Measurements from ENCODE around the gene TESMIN. TPM values are rescaled to one million over a fixed set of nuclear protein-coding genes. Genes with fewer than 3 reads are reported as not detected.

TESMIN gene
- total RNA-seq, 1 experiment from 2014 or later = 9.7 TPM

DNA sequence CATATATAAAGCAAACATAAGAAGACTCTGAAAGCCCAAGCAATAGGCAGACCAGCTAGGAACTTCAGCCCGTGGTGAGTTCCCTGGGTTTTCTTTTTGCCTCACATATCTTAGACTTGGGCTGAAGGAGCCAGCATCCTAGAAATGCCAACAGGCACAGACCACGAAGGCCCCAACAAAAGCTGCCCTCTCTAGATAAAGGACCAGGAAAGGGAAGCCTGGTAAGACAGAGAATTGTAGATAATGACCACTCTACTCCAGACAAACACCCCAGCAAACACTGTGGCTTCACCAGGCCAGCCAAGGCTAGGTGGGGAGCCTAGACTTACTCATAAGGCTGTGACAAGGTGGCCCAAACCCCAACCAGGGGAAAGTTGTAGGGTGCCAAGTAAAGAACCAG, 55.8 kb downstream of the TESMIN start:
- CTCF ChIA-PET = no interaction called here
- DNase-seq (ENCODE audit: unreplicated experiment) = no peak
- no peaks in the 10 kb centered on the region for H3K36me3 Mint-ChIP-seq (ENCODE audit: insufficient read depth, unreplicated experiment)
- POLR2A ChIA-PET = no interaction called here
- peaks cover 39% of the 10 kb centered on the region for H3K27me3 Mint-ChIP-seq (ENCODE audit: insufficient read depth, unreplicated experiment)
- intact Hi-C loops (cut with micrococcal nuclease) = no loop called here
- no peaks in the 10 kb centered on the region for H3K9me3 Mint-ChIP-seq (ENCODE audit: unreplicated experiment)
- H3K4me1 Mint-ChIP-seq (ENCODE audit: insufficient read depth, unreplicated experiment) = no peaks in the 10 kb centered on the region
- TF ChIP-seq, protein P1, sequence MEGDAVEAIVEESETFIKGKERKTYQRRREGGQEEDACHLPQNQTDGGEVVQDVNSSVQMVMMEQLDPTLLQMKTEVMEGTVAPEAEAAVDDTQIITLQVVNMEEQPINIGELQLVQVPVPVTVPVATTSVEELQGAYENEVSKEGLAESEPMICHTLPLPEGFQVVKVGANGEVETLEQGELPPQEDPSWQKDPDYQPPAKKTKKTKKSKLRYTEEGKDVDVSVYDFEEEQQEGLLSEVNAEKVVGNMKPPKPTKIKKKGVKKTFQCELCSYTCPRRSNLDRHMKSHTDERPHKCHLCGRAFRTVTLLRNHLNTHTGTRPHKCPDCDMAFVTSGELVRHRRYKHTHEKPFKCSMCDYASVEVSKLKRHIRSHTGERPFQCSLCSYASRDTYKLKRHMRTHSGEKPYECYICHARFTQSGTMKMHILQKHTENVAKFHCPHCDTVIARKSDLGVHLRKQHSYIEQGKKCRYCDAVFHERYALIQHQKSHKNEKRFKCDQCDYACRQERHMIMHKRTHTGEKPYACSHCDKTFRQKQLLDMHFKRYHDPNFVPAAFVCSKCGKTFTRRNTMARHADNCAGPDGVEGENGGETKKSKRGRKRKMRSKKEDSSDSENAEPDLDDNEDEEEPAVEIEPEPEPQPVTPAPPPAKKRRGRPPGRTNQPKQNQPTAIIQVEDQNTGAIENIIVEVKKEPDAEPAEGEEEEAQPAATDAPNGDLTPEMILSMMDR (IDR thresholded peaks at IDR 0.05; ENCODE audit: unreplicated experiment) = no peak
- H3K4me3 Mint-ChIP-seq (ENCODE audit: unreplicated experiment) = no peak overlapping the region
- H3K27ac Mint-ChIP-seq (ENCODE audit: low read depth, unreplicated experiment) = no peak overlapping the region
- BruUV-seq (replicated peaks) = no TSS peak

DNA sequence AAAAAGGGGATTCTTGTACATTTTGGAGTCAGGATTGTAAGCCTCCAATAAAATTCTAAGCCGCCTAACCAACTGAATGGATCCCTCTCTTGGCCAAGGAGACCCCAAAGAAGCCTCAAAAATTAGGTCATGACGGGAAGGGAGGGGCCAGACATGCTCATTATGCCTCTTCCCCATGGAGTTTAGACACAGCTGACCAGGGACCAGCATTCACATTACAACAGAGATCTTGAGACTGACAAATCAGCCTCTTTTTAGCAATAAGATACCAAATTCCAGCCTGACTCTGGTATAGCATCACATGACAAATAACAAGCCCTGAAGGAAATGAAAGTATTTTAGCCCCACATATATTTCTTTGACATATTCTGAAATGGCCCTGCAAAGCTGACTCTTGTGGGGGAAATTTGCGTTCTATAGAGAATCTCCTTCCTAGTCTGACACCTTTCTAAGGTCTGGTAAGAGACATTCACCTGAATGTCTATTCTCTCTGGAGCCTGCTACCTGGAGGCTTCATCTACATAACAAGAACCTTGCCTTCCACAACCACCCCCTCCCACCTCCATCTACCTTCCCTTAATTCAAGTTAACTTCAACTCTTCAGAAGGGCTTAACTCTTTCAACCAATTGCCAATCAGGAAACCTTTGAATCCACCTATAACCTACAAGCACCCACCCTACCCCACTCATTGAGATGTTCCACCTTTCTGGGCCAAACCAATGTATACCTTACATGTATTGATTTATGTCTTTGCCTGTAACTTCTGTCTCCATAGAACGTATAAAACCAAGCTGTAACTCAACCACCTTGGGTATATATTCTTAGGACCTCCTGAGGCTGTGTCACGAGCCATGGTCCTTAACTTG, 56.7 kb downstream of the TESMIN start:
- TF ChIP-seq, protein P1 (IDR thresholded peaks at IDR 0.05; ENCODE audit: unreplicated experiment) = no peak
- Mint-ChIP-seq H3K9me3 (ENCODE audit: unreplicated experiment) (no peaks in the 10 kb centered on the region), H3K27me3 (ENCODE audit: insufficient read depth, unreplicated experiment) (peaks cover 46% of the 10 kb centered on the region), H3K27ac (ENCODE audit: low read depth, unreplicated experiment) (no peak overlapping the region), H3K4me1 (ENCODE audit: insufficient read depth, unreplicated experiment) (no peaks in the 10 kb centered on the region), H3K4me3 (ENCODE audit: unreplicated experiment) (no peak overlapping the region), H3K36me3 (ENCODE audit: insufficient read depth, unreplicated experiment) (no peaks in the 10 kb centered on the region)
- BruUV-seq (replicated peaks) = no TSS peak
- ChIA-PET POLR2A (no interaction called here), CTCF (interaction anchor here (0.6 kb wide), 1 partner anchor 276 kb away, joined by 3 read pairs; no protein-coding TSS in a partner anchor)
- no peak for DNase-seq (ENCODE audit: unreplicated experiment)
- intact Hi-C loops (cut with micrococcal nuclease) = no loop called here

DNA sequence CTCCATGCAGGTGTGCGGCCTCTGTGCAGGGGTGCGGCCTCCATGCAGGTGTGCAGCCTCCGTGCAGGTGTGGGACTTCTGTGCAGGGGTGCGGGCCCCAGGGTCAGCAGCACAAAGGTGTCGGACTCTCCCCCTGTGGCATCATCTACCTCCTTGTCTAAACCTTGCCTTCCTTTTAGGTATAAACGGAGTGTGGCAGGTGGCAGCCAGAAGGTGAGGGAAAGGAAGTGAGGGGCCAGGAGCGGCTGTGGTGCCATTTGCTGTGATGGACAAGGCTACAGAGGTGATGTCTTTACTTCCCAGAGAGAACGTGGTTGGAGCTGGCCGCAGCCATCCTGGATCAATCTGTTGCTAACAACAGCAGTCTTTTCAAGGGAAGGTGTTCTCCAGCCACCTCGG, 57.8 kb downstream of the TESMIN start:
- intact Hi-C loops (cut with micrococcal nuclease) = no loop called here
- ChIA-PET POLR2A (no interaction called here), CTCF (no interaction called here)
- no peak overlapping the region for H3K27ac Mint-ChIP-seq (ENCODE audit: low read depth, unreplicated experiment)
- BruUV-seq (replicated peaks) = no TSS peak
- no peak overlapping the region for H3K4me3 Mint-ChIP-seq (ENCODE audit: unreplicated experiment)
- H3K36me3 Mint-ChIP-seq (ENCODE audit: insufficient read depth, unreplicated experiment) = no peaks in the 10 kb centered on the region
- TF ChIP-seq, protein P1 (IDR thresholded peaks at IDR 0.05; ENCODE audit: unreplicated experiment) = no peak
- no peaks in the 10 kb centered on the region for H3K9me3 Mint-ChIP-seq (ENCODE audit: unreplicated experiment)
- no peak for DNase-seq (ENCODE audit: unreplicated experiment)
- peaks cover 57% of the 10 kb centered on the region for H3K27me3 Mint-ChIP-seq (ENCODE audit: insufficient read depth, unreplicated experiment)
- no peaks in the 10 kb centered on the region for H3K4me1 Mint-ChIP-seq (ENCODE audit: insufficient read depth, unreplicated experiment)

DNA sequence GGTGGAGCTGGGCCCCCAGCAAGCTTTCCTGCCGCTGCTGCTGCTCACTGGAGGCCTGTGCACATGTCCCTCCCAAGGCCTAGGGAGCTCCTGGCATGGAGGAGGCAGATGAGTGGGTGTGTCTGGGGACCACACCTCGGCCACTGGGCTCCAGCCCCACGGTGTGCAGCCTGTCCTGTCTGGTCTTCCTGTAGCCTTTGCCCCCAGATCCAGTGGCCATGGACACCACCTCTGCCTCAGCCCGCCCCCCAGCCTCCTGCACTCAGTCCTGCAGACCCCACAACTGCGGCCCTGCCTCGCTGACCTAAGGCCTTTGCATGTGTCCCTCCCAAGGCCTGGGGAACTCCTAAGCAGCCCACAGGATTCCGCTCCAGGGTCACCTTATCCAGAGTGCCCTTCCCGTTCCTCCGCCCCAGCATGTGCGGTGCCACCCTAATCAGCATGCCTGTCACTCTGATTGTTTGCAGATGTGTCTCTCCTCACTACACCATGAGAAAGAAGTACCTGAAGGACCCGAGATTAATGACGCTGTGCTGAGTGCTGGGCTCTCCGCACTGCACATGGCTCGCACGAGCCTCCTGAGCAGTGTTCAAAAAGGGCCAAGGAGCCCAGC, 58.3 kb downstream of the TESMIN start:
- Mint-ChIP-seq H3K9me3 (ENCODE audit: unreplicated experiment) (no peaks in the 10 kb centered on the region), H3K27ac (ENCODE audit: low read depth, unreplicated experiment) (no peak overlapping the region), H3K27me3 (ENCODE audit: insufficient read depth, unreplicated experiment) (peaks cover 62% of the 10 kb centered on the region), H3K36me3 (ENCODE audit: insufficient read depth, unreplicated experiment) (no peaks in the 10 kb centered on the region), H3K4me1 (ENCODE audit: insufficient read depth, unreplicated experiment) (no peaks in the 10 kb centered on the region), H3K4me3 (ENCODE audit: unreplicated experiment) (no peak overlapping the region)
- TF ChIP-seq, protein P1 (IDR thresholded peaks at IDR 0.05; ENCODE audit: unreplicated experiment) = no peak
- intact Hi-C loops (cut with micrococcal nuclease) = no loop called here
- POLR2A ChIA-PET = no interaction called here
- no peak for DNase-seq (ENCODE audit: unreplicated experiment)
- CTCF ChIA-PET = no interaction called here
- BruUV-seq (replicated peaks) = no TSS peak
